HG03108 (cell line): ENCODE results near the gene DAB1.

Source experiments
- ATAC-seq: cut with Tn5 transposase; IDR thresholded peaks from one replicate; pipeline ENCODE4 v1.9.1; 2021; ENCODE audit warnings: moderate library complexity; ENCODE audit not compliant: unreplicated experiment

The DAB1 gene

DNA sequence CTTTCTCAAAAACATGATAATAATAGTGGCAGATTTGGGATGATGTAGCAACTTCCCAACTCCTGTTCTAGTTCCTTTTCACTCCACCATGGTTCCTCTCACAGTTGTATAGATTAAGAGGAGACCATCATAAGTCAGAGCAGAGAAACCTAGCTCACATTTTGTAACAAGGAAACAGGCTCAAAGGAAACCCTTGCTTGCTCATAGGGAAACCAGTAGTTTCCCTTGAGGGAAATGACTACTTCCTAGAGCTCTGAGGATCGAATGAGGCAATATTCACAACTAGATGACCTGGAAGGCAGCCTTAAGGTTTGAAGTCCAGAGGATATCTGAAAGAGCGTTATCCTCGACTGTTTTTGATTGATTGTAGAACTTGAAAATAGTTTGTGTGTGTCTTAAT, 382.0 kb downstream of the DAB1 start:
- no peak for ATAC-seq

DNA sequence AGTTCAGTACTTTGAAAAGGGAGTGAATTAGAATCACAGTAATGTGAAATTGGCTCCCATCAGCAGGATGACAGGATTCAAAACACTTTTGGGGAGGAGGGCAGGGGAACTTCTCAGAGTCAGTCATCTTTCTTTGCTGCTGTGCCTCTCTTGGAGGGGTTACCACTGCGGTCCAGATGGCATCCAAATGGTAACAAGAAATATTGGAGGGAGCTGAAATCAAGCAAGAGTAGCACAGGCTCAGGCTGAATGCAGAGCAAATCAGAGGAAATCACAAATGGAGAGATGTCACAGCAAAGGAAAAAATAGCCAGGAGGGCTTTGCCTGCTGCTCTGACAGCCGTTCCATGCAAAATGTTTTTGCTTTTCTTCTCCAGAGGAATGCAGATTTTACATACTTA, 383.0 kb downstream of the DAB1 start:
- ATAC-seq = no peak

DNA sequence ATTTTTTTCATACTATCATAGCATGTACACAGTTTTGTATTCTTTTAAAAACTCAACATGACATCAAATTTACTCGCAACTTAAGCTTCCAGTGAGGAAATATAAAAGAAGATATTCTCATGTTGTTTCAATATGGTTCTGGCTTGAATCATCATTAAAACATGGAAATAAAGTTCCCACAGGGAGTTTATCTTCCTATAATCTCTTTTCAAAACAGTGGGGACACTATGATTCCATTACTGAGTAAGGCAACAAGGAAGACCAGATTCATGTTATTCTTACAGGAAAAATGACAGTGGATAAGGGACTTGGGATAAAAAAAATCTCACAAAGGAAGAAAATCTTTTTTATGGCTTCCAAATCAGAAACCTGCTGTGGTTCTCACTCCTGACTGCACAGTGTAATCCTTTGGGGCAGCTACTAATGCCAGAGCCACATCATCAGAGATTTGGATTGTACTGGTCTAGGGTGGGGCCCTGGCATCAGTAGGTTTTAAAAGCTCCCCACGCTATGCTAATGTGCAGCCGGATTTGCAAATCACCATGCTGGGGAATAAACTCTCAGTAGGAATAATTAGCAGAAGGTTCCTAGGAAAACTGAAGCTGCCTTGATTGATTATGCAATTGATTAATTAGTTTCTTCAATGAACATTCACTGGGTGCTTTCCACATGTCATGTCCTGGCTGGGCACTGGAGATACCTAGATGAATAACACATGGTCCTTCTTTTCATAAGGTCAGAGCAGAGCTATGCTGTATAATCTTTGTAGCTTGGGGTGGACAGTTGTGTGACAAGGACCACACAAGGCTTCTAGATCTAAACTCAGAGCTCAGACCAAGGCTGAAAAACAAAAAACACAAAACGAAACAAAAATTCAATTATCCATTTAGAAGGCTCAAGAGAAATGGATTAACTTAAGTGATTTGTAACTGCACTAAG, 386.9 kb downstream of the DAB1 start:
- ATAC-seq = no peak

DNA sequence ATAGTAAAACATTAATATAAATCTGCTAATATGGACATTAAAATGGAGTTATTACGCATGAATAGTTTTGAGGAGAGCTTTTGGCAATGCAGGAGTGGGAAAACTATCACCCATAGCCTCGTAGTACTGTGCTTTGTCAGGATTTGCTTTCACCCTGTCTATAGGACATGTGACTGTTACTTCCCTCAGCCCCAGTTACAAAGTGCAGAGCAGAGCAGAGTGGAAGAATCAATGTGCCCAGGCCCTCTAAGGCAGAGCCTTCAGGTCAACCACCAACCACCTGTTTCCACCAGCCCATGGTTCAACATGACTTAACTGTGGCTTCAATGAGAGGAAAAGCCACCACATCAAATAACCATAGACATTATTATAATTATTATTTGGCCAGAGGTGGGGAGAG, 389.1 kb downstream of the DAB1 start:
- no peak for ATAC-seq

DNA sequence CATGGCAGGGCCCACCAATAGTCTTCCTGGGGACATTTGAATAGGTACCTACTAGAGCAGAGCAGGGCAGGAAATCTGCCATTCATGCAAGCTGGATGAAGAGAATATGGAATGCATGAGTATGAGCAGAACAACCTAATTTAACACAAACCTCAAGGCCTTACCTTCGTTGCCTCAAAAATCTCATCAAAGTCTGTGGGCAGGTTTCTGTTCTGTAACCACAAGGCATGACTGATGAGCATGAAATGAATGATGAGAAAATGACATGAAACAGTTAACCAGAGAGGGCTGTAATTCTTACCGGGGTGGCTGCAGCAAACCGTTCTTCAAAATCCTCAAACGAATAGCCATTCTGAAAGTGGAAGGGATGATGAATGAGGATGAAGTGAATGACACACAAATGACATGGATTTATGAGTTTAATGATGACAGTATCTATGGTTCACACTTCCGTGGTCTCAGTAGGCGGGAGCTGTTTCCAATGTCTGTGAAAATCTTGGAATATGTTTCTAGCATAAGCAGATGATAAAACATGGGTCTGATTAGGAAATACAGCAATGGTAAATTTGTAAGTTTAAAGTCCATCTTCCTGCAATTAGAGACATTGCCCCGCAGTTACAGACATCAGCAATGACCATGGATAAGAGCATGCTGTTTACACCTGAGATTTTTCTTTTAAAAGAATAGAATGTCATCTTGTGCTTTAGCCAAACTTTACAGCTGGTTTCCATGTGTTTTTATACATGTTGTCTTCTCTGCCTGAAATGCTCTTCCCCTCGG, 390.4 kb downstream of the DAB1 start:
- no peak for ATAC-seq

DNA sequence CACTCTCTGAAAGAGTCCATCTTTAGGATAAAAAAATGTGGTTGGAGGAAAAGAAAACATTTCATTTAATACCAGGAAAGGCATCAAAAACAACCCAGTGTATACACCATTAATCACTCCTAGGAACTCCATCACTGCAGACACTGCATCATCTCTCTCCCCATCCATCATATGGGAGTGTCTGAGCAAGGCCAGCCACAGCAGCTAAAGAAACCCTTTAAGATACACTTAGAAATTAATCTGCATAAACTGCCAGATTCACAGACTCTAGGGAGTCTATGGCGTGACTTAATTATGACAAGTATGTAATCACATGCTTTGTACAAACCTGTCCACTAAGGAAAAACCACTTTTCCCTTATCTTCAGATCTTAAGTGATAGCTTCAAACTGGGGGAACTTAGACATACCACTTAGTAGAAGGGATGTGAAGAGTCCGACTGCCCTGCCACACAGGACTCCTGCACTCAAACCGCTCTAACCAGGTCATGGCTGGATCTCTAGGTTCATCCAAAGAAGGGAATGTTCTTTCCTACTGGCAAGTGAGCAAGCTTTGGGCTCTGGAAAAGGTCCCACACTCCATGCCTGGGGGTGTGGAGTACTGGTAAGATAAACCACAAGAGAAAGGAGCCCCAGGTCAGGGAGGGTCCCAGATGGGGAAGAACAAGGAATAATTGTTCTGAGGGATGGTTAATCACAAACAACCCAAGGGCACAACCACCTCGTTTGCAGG, 397.1 kb downstream of the DAB1 start:
- no peak for ATAC-seq

DNA sequence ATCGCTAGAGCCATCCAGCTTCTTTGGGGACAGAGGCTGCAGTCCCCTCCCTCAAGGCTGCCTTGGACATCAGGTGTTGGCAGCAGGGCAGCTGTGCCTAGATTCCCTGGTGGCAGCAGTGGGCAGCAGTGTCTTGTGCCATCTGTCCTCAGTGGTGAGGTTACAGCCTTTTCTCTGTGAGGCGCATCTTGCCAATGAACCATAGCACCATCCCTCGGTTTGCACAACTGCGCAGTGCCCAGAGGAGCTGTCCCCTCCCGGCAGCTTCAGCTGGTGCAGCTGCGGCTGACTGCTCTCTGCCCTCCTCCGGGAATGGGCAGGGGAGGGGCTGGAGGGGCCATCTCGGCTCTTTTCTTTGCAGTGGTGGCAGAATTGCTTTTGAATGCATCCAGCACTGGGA, 399.0 kb downstream of the DAB1 start:
- ATAC-seq = no peak

DNA sequence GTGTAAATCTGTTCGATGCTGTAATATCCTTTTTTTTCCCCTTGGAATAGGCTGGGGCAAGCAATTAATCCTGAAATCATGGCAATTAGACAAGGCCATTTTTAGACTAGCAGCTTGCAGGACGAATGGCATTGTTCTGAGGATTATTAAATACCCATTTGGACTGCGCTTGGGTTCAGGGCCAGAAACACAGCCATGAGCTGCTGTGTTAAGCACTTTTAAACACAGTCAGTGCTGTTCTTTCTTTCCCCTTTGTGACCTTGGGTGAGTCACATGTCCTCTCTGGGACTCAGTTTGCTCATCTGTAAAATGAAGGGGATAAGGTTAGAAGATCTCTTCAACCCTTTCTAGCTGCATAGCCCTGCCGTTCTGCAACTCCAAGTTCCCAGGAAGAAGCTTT, 399.4 kb downstream of the DAB1 start:
- no peak for ATAC-seq

DNA sequence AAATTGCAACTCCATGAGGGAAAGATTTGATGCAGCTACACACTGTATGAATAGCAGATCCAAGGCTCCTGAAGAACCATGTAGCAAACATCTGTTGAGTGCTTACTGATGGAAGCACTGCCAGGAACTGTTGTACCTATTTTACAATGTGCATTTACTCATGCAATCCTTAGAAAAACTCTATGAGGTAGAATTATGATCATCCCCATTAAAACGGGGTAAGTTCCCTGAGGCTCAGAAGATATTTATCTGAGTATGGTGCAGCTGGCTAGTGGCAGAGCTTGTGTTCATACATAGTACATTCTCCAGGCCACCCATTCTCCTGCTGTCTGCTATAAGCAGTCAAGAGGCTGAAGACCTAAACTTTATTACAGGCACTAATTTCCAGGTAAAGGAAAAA, 403.6 kb downstream of the DAB1 start:
- ATAC-seq = no peak

DNA sequence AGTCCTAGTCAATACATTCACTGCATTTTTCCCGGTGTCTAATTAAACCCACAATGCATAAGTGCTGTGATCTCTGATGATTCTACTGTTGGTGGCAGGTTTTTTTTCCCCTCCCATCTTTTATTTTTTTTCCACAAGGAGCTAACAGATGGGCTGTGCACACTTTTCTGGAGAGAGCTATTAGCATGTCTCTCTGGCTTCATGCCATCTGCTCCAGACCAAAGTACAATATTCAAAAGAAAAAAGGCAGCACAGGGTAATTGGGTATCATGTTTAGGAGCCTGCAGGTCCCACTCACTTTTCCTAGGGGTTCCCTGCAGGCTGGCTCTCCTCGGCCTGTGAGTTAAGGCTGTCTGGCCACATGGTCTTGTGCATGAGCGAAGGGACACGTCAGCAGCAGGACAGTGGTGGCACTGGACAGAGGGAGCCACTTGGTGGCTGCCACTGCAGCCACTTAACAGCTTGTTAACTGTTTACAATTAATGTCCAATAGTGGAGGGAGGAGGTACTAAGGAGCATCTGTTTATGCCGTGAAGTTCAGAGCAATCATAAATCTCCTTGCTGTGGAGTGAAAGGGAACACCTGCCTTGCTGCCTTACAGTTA, 404.5 kb downstream of the DAB1 start:
- ATAC-seq = no peak

DNA sequence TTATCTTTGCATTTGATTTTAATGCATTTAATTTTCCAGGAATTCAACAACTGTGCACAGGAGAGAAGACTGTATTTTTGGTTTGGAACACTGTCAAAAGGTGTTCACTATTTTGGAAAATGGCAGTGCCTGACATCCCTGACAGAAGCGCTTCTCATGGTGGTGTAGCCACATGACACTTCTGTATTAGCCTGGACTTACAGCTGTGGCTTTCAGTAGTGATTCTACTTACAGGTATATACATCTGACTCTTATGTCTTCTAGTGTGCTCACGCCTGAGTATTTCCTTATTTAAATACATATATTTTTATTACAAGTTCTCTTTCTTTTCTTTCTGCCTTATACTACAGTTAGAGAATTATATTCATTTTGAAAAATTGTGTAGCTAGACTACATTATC, 405.7 kb downstream of the DAB1 start:
- ATAC-seq = no peak

DNA sequence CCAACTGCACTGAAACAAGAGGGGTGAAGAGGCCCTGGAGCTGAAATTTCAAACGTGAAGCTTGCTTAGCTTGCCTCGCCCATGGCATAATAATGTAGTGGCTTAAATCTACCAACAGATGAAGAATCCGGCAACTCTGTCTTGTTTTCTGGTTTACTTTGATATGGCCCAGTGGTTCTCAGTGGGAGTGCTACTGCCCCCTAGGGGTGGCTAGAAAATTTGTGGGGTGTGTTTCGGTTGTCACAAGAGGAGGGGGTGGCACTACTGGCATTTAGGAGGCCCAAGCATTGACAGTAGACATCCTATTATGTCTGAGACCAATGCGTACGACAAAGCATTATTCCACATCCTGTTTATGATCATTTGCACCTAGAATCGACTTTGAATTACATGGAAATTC, 406.1 kb downstream of the DAB1 start:
- no peak for ATAC-seq

DNA sequence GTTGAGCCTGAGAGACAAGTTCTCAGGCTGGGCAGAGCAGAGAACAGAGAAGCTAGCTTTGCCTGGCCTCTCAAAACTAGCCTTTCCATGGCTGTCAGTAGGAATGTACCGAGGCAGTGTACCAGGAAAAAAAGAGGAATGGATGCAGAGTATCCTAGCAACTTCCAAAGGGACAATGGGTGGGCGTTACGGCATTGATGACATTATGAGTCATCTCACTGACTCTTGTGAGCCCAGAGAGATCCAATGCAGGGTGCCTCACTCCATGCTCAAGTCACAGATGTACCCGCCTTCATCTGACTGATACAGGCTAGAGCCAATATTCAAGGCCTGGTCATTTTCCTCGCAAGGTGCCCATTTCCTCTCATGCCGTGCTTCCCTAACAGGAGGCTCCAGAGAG, 406.7 kb downstream of the DAB1 start:
- ATAC-seq = no peak

DNA sequence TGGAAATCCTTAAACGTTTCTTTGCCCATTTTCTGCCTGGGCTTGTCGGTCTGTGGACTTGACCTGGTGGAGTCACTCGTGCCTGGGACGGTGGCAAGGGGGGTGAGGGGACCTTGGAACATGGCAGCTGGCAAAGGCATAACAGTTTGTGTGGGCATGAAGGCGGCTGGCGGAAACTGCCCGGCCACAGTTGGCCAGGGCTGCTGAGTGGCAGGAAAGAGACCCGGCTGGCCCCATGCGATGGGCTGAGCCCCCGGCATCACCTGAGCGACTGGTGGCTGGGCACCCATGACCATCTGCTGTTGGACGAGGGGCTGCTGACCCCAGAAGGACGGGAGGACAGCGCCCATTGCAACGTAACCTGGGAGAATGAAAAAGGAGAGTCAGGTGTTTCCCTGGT, 408.8 kb downstream of the DAB1 start:
- ATAC-seq = no peak

DNA sequence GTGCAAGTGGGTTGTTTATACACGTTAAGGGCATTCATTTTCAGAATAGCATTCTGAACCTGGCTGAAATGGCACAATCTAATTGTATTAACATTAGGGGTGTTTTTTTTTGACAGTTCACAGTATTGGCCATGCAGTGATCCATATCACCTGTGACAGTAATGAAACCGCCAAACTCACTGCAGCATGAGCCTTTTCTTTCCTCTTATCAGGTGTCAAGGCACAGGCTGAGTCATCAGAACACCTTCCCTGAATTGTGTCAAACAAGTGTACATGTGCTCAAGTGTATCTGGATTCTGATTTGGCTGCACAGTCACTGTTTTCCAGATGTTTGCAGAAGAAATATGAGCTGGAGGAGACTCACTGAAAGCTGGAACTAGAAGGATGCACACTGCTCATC, 410.3 kb downstream of the DAB1 start:
- no peak for ATAC-seq

DNA sequence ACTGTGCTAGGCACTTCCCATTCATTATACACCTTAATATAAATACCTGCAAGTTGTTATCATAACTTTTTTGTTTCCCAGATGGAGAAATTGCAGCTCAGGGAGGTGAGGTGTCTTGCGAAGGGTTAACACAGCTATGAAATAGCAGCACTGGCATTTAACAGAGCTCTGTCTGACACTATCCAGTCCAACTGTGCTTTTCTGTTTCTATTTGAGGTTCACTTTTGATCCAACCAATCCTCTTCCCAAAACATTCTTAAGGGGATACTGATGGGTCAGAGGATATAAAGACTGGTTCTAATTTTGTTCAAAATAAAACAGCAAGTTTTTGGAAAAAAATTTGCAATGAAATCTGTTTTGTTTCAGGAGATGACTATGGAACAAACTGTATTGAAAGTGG, 411.5 kb downstream of the DAB1 start:
- no peak for ATAC-seq

DNA sequence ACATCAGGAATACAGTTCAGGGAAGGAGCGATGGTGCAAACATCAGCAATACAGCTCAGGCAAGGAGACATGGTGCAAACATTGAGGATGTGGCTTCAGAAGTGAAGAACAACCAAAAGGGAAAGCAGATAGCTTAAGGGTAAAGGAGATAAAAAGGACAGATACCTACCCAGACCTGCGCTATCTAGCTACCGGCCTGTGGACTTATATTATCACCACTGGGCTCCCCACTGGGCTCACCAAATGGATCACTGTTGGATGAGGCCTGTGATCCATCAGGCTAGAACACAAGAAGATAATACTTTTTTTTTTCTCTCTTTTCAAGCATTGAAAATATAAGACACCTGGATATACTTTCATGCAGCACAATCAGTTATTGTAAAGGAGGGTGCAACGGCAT, 413.3 kb downstream of the DAB1 start:
- ATAC-seq = no peak

DNA sequence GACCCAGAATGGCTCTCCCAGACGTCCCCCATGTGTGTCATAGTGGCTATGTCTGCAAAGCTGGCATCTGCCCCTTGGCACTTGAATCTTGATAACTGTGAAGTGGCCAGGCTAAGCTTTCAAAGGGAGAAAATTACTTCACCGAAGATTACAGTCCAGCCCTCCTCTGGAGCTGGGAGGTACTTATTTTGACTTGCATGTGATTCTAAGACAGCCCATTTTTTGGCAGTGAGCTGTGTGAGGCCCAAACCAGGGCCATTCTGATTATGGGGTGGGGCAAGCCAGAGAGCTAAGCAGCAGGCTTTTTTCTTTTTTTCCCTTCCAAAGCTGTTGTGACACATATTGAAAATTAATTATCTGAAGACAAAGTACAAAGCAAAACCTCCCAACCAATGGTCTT, 415.9 kb downstream of the DAB1 start:
- ATAC-seq = no peak

DNA sequence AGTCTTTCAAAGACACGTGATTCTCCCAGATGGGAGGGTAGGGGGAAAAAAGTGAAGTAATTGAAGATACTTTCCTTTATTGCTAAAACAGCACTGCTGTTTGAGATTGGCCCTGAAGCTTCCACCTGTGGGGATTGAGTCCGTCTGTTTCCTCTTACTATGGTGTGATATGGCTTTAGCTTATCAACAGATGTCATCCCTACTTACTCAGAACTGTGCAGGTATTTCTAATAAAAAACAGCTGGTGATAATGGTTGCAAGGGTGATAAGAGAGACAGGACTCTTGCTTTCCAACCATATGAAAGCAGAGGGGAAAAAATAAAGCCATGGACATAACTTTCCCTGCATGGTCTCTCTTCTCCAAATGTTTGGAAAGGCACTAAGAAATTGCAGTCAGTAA, 416.4 kb downstream of the DAB1 start:
- no peak for ATAC-seq

DNA sequence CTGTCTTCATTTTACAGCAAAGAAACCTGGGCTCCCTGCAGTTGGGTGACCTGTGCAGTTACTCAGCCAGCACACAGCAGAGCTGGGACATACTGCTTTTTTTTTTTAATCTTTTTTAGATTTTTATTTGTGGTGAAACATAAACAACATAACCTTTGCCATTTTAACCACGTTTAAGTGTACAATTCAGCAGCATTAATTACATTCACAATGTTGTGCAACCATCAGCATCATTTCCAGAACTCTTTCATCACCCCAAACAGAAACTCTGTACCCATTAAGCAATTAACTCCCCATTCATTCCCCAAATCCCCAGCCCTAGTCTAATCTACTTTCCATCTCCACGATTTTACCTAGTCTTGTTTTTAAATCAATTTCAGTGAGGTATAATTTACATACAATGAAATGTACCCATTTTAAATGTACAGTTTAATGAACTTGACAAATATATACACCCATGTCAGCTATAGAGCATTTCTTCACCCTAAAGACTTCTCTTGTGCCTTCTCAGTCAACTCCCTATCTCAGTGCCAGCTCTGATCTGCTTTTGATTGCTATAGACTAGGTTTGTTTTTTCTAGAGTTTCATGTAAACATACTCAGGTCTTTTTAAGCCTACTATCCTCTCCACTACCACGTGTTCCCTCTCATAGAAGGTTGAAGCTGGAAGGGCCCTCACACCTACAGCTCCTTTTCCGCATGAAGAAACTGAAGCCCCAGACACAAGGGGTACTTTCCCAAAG, 420.3 kb downstream of the DAB1 start:
- no peak for ATAC-seq
